ENCODE data around the gene RALGPS1.

The RALGPS1 gene

DNA sequence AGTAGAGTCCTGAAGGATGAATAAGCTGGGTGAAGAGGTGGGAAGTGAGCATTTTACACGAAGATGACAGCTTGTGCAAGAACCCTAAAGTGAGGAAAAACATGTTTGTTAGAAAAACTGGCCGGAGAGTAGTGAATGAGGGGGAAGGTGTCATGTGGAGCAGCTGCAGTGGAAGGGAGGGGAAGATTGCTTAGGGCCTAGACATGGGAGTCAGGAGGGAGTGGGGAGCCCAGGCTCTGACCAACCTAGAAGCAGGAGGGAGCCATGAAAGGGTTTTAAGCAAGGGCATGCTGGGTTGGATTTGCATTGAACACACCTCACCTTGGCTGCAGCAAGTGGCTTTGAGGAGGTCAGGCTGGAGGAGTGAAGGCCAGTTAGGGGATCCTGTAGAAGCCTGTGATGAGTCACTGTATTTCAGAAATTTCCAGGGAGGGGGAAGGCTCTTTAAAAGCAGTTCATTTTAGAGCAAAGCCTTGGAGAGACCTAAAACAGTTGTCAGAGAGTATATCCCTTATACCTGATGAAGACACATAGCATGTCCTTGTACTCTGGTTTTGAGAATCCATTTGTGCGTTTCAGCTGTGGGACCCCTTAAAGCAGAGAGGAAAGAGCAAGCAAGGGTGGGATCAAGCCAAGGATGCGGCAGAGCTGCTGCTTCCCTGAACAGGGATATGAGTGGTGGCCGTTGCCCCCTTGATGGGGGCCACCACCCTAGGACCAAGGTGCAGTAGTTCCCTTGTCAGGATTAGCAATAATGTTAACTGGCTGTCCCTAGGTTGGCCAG is 162.5 kb downstream of the RALGPS1 start:
- Histone ChIP-seq H3K4me3 (ENCODE audit: low read depth in 1 of 2, low read length in 1 of 2) (no peak overlapping the region), H3K36me3 (no peaks in the 10 kb centered on the region), H3K9me3 (no peaks in the 10 kb centered on the region), H3K27me3 (peaks cover 6% of the 10 kb centered on the region), H3K4me1 (ENCODE audit: control insufficient read depth in 1 of 2, insufficient read depth in 1 of 2, low read depth in 1 of 2, low read length in 1 of 2) (no peaks in the 10 kb centered on the region), H3K27ac (no peak overlapping the region)
- TF ChIP-seq, protein P1, sequence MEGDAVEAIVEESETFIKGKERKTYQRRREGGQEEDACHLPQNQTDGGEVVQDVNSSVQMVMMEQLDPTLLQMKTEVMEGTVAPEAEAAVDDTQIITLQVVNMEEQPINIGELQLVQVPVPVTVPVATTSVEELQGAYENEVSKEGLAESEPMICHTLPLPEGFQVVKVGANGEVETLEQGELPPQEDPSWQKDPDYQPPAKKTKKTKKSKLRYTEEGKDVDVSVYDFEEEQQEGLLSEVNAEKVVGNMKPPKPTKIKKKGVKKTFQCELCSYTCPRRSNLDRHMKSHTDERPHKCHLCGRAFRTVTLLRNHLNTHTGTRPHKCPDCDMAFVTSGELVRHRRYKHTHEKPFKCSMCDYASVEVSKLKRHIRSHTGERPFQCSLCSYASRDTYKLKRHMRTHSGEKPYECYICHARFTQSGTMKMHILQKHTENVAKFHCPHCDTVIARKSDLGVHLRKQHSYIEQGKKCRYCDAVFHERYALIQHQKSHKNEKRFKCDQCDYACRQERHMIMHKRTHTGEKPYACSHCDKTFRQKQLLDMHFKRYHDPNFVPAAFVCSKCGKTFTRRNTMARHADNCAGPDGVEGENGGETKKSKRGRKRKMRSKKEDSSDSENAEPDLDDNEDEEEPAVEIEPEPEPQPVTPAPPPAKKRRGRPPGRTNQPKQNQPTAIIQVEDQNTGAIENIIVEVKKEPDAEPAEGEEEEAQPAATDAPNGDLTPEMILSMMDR (IDR thresholded peaks at IDR 0.05) = no peak

GRCh38 chr9:127077644-127077946 is 163.0 kb downstream of the RALGPS1 start:
- Histone ChIP-seq H3K36me3 (no peaks in the 10 kb centered on the region), H3K4me1 (ENCODE audit: control insufficient read depth in 1 of 2, insufficient read depth in 1 of 2, low read depth in 1 of 2, low read length in 1 of 2) (no peaks in the 10 kb centered on the region), H3K9me3 (no peaks in the 10 kb centered on the region), H3K27ac (no peak overlapping the region), H3K27me3 (peaks cover 6% of the 10 kb centered on the region), H3K4me3 (ENCODE audit: low read depth in 1 of 2, low read length in 1 of 2) (no peak overlapping the region)
- TF ChIP-seq, protein P1 (IDR thresholded peaks at IDR 0.05) = no peak

DNA sequence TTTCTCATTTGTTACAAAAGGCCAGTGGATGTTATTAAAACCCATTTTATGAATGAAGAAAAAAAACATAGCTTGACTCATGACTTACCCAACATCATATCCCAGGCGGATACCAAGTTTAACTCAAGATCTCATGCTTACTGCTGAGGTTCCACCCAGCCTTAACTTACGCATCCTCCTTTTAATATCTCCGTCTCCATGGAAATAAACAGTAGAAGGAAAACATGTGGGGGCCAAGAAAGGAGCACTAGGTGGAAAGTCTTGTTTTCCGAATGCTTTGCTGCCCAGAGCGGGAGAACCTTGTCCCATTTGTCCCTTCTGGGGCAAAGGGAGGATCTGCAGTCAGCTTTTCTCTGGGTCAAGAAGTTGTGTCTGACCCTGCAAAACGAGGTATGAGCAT is 163.8 kb downstream of the RALGPS1 start:
- TF ChIP-seq, protein P1 (IDR thresholded peaks at IDR 0.05) = no peak
- H3K27ac ChIP-seq = no peak overlapping the region
- no peaks in the 10 kb centered on the region for H3K9me3 ChIP-seq
- H3K27me3 ChIP-seq = peaks cover 6% of the 10 kb centered on the region
- H3K4me3 ChIP-seq (ENCODE audit: low read depth in 1 of 2, low read length in 1 of 2) = no peak overlapping the region
- H3K4me1 ChIP-seq (ENCODE audit: control insufficient read depth in 1 of 2, insufficient read depth in 1 of 2, low read depth in 1 of 2, low read length in 1 of 2) = no peaks in the 10 kb centered on the region
- H3K36me3 ChIP-seq = no peaks in the 10 kb centered on the region

DNA sequence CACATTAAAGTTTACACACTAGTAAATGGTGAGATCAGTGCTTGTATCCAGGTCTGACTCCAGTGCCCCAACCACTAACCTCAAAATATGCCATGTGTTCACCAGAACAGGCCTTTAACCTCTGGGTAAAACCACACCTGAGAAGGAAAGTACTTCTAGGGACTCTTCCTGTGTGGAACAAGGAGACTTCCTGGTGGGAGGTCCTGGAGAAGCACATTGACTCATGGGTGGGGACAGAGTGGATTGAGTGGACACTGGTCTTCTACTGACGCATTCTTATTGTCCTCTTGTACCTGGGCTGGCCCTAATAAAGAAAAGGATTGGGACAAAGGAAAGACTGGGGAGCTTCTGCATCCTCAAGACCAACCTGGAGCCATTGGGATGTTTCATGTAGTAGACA is 164.4 kb downstream of the RALGPS1 start:
- TF ChIP-seq, protein P1 (IDR thresholded peaks at IDR 0.05) = no peak
- Histone ChIP-seq H3K4me3 (ENCODE audit: low read depth in 1 of 2, low read length in 1 of 2) (no peak overlapping the region), H3K36me3 (no peaks in the 10 kb centered on the region), H3K27ac (no peak overlapping the region), H3K4me1 (ENCODE audit: control insufficient read depth in 1 of 2, insufficient read depth in 1 of 2, low read depth in 1 of 2, low read length in 1 of 2) (no peaks in the 10 kb centered on the region), H3K27me3 (peaks cover 6% of the 10 kb centered on the region), H3K9me3 (no peaks in the 10 kb centered on the region)

DNA sequence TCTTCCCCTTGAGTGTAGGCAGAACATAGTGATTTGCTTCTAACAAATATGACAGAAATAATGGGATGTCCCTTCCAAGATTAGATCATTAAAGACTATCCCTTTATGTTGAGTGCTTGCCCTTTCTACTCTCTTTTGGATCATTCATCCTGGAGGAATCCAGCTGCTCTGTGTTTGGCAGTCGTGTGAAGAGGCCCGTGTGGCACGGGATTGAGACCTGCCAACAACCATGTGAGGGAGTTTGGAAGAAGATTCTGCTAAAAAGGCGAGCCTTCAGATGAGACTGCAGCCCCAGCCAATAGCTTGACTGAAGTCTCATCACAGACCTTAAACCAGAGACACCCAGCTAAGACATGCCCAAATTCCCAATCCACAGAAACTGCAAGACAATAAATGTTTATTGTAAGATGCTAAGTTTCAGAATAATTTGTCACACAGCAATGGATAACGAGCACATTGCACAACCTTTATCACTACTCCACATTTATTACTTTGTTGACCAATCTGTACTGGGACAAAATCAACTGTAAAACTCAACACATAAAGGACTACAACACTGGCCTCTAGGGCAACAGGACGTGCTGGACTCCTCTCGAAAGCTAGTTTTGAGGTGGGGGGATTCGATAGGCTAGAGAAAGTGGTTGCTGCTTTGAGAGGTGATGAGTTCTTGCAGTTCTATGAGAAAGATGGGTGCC is 165.0 kb downstream of the RALGPS1 start:
- Histone ChIP-seq H3K9me3 (no peaks in the 10 kb centered on the region), H3K4me1 (ENCODE audit: control insufficient read depth in 1 of 2, insufficient read depth in 1 of 2, low read depth in 1 of 2, low read length in 1 of 2) (no peaks in the 10 kb centered on the region), H3K4me3 (ENCODE audit: low read depth in 1 of 2, low read length in 1 of 2) (no peak overlapping the region), H3K27ac (no peak overlapping the region), H3K27me3 (peaks cover 6% of the 10 kb centered on the region), H3K36me3 (no peaks in the 10 kb centered on the region)
- TF ChIP-seq, protein P1 (IDR thresholded peaks at IDR 0.05) = no peak
